ENCODE measurements around the gene COL18A1. TPM values are rescaled to one million over a fixed set of nuclear protein-coding genes. Genes with fewer than 3 reads are reported as not detected.
A peak's percentile ranks its signal among the peaks of the same experiment; 100 is the strongest.

Gene COL18A1
- total and polyA plus RNA-seq, 2 donors from 2014 or later = 150 to 316 TPM

- Histone ChIP-seq H3K36me3 (ENCODE audit: control insufficient read depth in 2 of 3, insufficient read depth in 3 of 3, low read length in 3 of 3) (peaks cover 4 to 27% (median 14%) of the 10 kb centered on the region in 3 donors), H3K4me1 (ENCODE audit: control insufficient read depth in 2 of 3, insufficient read depth in 2 of 3, low read depth in 1 of 3, low read length in 3 of 3) (no peaks in the 10 kb centered on the region), H3K9me3 (ENCODE audit: control insufficient read depth in 2 of 3, insufficient read depth in 1 of 3, low read length in 3 of 3) (no peaks in the 10 kb centered on the region), H3K27ac (ENCODE audit: low read depth in 2 of 2, low read length in 2 of 2) (no peak overlapping the region), H3K9ac (ENCODE audit: low read length in 3 of 3) (no peak overlapping the region), H3K4me3 (ENCODE audit: low read length in 3 of 3) (no peak overlapping the region), H3K27me3 (ENCODE audit: control insufficient read depth, insufficient read depth, low read length) (no peaks in the 10 kb centered on the region)
- intact Hi-C loops (cut with DNase I) = no loop called here
- no peak for TF ChIP-seq CTCF (IDR thresholded peaks at IDR 0.05; ENCODE audit: borderline replicate concordance, extremely low read depth, insufficient read depth)
- DNase-seq (peak in 2 of 5 donors; percentile 18 to 65), FAIRE-seq (no peak)
Observed at GRCh38 chr21:45497846-45498645, 93.1 kb downstream of the COL18A1 start.

- FAIRE-seq (no peak), DNase-seq (peak in 1 of 5 donors; percentile 4)
- Histone ChIP-seq H3K27ac (ENCODE audit: low read depth in 2 of 2, low read length in 2 of 2) (no peak overlapping the region), H3K9ac (ENCODE audit: low read length in 3 of 3) (no peak overlapping the region), H3K9me3 (ENCODE audit: control insufficient read depth in 2 of 3, insufficient read depth in 1 of 3, low read length in 3 of 3) (no peaks in the 10 kb centered on the region), H3K27me3 (ENCODE audit: control insufficient read depth, insufficient read depth, low read length) (no peaks in the 10 kb centered on the region), H3K4me1 (ENCODE audit: control insufficient read depth in 2 of 3, insufficient read depth in 2 of 3, low read depth in 1 of 3, low read length in 3 of 3) (no peaks in the 10 kb centered on the region), H3K36me3 (ENCODE audit: control insufficient read depth in 2 of 3, insufficient read depth in 3 of 3, low read length in 3 of 3) (peaks cover 4 to 27% (median 14%) of the 10 kb centered on the region in 3 donors), H3K4me3 (ENCODE audit: low read length in 3 of 3) (no peak overlapping the region)
- intact Hi-C loops (cut with DNase I) = no loop called here
- TF ChIP-seq CTCF (IDR thresholded peaks at IDR 0.05; ENCODE audit: borderline replicate concordance, extremely low read depth, insufficient read depth) = no peak
Observed at GRCh38 chr21:45498646-45499000, 93.7 kb downstream of the COL18A1 start.

GRCh38 chr21:45499201-45499750, 94.3 kb downstream of the COL18A1 start:
- DNase-seq (peak in 2 of 5 donors; percentile 34 to 52), FAIRE-seq (no peak)

More at GRCh38 chr21:45499201-45499750, 94.3 kb downstream of the COL18A1 start:
- Histone ChIP-seq H3K36me3 (ENCODE audit: control insufficient read depth in 2 of 3, insufficient read depth in 3 of 3, low read length in 3 of 3) (peaks cover 4 to 27% (median 14%) of the 10 kb centered on the region in 3 donors), H3K9ac (ENCODE audit: low read length in 3 of 3) (no peak overlapping the region), H3K27me3 (ENCODE audit: control insufficient read depth, insufficient read depth, low read length) (no peaks in the 10 kb centered on the region), H3K9me3 (ENCODE audit: control insufficient read depth in 2 of 3, insufficient read depth in 1 of 3, low read length in 3 of 3) (no peaks in the 10 kb centered on the region), H3K4me3 (ENCODE audit: low read length in 3 of 3) (no peak overlapping the region), H3K4me1 (ENCODE audit: control insufficient read depth in 2 of 3, insufficient read depth in 2 of 3, low read depth in 1 of 3, low read length in 3 of 3) (no peaks in the 10 kb centered on the region), H3K27ac (ENCODE audit: low read depth in 2 of 2, low read length in 2 of 2) (no peak overlapping the region)
- intact Hi-C loops (cut with DNase I) = no loop called here
- no peak for TF ChIP-seq CTCF (IDR thresholded peaks at IDR 0.05; ENCODE audit: borderline replicate concordance, extremely low read depth, insufficient read depth)

Data from kidney (tissue), 14 donors.